Measurements from ENCODE around the gene PACSIN1. TPM values are rescaled to one million over a fixed set of nuclear protein-coding genes. Genes with fewer than 3 reads are reported as not detected.

The PACSIN1 gene
- total and polyA plus RNA-seq, 10 of the 15 experiments (the other 5 are each of a cell fraction or from before 2014, with no cell fraction given), result 0.50 to 9.4 (median 2.8) TPM

DNA sequence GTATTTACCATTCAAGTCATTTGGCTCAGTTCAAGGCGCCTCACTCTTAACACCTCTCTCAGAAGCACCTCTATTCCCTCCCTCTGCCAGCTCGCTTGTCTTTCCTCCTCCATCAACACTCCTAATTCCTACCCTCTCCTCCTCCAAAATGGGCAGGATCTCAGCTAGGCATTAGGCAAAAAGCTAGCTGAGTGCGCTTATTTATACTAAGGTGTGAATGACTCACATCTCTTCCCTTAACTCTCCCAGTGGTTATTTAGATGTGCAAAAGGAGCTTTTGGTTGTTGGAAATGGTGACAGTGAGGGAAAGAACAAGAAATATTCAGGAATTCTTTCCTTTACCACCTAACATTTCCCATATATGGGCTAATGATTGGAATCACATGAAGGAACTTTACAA, 29.1 kb downstream of the PACSIN1 start (continued):
- TF ChIP-seq, protein P1, sequence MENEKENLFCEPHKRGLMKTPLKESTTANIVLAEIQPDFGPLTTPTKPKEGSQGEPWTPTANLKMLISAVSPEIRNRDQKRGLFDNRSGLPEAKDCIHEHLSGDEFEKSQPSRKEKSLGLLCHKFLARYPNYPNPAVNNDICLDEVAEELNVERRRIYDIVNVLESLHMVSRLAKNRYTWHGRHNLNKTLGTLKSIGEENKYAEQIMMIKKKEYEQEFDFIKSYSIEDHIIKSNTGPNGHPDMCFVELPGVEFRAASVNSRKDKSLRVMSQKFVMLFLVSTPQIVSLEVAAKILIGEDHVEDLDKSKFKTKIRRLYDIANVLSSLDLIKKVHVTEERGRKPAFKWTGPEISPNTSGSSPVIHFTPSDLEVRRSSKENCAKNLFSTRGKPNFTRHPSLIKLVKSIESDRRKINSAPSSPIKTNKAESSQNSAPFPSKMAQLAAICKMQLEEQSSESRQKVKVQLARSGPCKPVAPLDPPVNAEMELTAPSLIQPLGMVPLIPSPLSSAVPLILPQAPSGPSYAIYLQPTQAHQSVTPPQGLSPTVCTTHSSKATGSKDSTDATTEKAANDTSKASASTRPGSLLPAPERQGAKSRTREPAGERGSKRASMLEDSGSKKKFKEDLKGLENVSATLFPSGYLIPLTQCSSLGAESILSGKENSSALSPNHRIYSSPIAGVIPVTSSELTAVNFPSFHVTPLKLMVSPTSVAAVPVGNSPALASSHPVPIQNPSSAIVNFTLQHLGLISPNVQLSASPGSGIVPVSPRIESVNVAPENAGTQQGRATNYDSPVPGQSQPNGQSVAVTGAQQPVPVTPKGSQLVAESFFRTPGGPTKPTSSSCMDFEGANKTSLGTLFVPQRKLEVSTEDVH (IDR thresholded peaks at IDR 0.05; ENCODE audit: low read depth, partially characterized antibody), result no peak
- TF ChIP-seq, protein P2, sequence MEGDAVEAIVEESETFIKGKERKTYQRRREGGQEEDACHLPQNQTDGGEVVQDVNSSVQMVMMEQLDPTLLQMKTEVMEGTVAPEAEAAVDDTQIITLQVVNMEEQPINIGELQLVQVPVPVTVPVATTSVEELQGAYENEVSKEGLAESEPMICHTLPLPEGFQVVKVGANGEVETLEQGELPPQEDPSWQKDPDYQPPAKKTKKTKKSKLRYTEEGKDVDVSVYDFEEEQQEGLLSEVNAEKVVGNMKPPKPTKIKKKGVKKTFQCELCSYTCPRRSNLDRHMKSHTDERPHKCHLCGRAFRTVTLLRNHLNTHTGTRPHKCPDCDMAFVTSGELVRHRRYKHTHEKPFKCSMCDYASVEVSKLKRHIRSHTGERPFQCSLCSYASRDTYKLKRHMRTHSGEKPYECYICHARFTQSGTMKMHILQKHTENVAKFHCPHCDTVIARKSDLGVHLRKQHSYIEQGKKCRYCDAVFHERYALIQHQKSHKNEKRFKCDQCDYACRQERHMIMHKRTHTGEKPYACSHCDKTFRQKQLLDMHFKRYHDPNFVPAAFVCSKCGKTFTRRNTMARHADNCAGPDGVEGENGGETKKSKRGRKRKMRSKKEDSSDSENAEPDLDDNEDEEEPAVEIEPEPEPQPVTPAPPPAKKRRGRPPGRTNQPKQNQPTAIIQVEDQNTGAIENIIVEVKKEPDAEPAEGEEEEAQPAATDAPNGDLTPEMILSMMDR (IDR thresholded peaks at IDR 0.05 in 2 of 3, conservative IDR thresholded peaks at IDR 0.05 in 1 of 3; ENCODE audit: control insufficient read depth in 2 of 3, extremely low read depth in 1 of 3, insufficient read depth in 1 of 3, low read depth in 3 of 3, low read length in 3 of 3), result no peak
- TF ChIP-seq FOXM1 (IDR thresholded peaks at IDR 0.05; ENCODE audit: low read depth, low read length), result no peak
- TF ChIP-seq KAT2A (conservative IDR thresholded peaks at IDR 0.05; ENCODE audit: control insufficient read depth, low read depth, low read length), result no peak
- no peak for TF ChIP-seq MXI1 (IDR thresholded peaks at IDR 0.05; ENCODE audit: low read depth, low read length)
- TF ChIP-seq NFXL1 (IDR thresholded peaks at IDR 0.05; ENCODE audit: borderline replicate concordance), result no peak
- TF ChIP-seq HCFC1 (IDR thresholded peaks at IDR 0.05; ENCODE audit: low read length), result no peak
- no peak for TF ChIP-seq EZH2 (IDR thresholded peaks at IDR 0.05; ENCODE audit: borderline replicate concordance, control insufficient read depth, low read depth, low read length)
- TF ChIP-seq EP300 (IDR thresholded peaks at IDR 0.05; ENCODE audit: borderline replicate concordance in 1 of 2, control insufficient read depth in 1 of 2, low read depth in 2 of 2, low read length in 2 of 2), result no peak
- no peak for TF ChIP-seq IKZF1 (conservative IDR thresholded peaks at IDR 0.05)

Data from GM12878 (cell line).